Progenitor cell of endocrine pancreas (in vitro differentiated cells): ENCODE results near the gene HLCS. TPM values are rescaled to one million over a fixed set of nuclear protein-coding genes. Genes with fewer than 3 reads are reported as not detected.

Source experiments
- DNase-seq: peaks from one replicate; pipeline ENCODE4 v3.0.0; 2021; ENCODE audit warnings: low spot score; ENCODE audit not compliant: unreplicated experiment
- H3K27ac Mint-ChIP-seq: 2 replicates; pipeline ENCODE4 v1.8.0; 2021; ENCODE audit warnings: mild to moderate bottlenecking, moderate library complexity, mixed read lengths
- H3K27me3 Mint-ChIP-seq: 2 replicates; pipeline ENCODE4 v1.8.0; 2021; ENCODE audit warnings: mixed read lengths
- H3K36me3 Mint-ChIP-seq: 2 replicates; pipeline ENCODE4 v1.8.0; 2022; ENCODE audit warnings: mixed read lengths; ENCODE audit not compliant: insufficient read depth
- H3K4me1 Mint-ChIP-seq: 2 replicates; pipeline ENCODE4 v1.8.0; 2021; ENCODE audit warnings: low read depth, mixed read lengths
- H3K4me3 Mint-ChIP-seq: 2 replicates; pipeline ENCODE4 v1.8.0; 2021; ENCODE audit warnings: low read depth, mild to moderate bottlenecking, moderate library complexity, mixed read lengths
- H3K9me3 Mint-ChIP-seq: 2 replicates; pipeline ENCODE4 v1.8.0; 2021; ENCODE audit warnings: low read depth, mixed read lengths
- total RNA-seq: library from RNA; stranded (reverse); gene quantifications from 2 replicates; pipeline ENCODE4 v1.2.1, GENCODE V29; 2021
- TF ChIP-seq, protein P1 (sequence below): fragments of 200-600 bp; sonication (generic); IDR thresholded peaks from one replicate; pipeline ENCODE4 v1.5.0; 2021; ENCODE audit warnings: antibody characterized with exemption, mild to moderate bottlenecking; ENCODE audit not compliant: unreplicated experiment

HLCS gene
- total RNA-seq, 1 donor from 2014 or later, result 34.3 TPM

DNA sequence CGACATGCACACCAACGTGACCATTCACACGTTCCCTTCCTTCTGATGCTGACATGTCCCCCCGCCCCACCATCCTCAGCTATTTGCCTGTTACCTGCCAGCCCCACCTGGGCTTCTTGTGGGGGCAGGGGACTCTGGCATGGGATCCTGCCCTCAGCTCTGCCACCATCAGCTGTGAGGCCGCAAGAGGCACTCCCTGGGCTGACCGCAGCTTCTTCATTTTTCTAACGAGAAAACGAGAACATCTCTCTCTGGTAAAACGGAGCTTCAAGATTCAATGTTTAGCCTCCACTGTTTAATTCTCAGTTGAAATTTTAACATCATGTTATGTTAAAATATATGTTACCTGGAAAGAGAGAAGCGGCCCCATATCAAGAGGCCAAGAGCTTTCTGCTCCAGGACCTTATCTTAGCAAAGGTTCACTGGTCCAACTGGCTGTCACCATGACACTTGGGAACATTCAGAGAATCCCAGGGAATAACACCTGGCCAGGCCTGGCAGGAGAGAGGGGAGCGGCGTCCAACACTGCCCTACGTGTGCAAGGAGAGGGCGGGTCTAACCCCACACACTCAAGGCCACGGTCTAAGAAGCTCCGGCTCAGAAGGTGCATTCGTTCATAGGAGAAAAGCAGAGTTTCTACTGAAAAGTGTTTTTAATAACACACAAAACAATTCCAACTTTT lies 51.3 kb downstream of the HLCS start:
- no peak overlapping the region for H3K27ac Mint-ChIP-seq

DNA sequence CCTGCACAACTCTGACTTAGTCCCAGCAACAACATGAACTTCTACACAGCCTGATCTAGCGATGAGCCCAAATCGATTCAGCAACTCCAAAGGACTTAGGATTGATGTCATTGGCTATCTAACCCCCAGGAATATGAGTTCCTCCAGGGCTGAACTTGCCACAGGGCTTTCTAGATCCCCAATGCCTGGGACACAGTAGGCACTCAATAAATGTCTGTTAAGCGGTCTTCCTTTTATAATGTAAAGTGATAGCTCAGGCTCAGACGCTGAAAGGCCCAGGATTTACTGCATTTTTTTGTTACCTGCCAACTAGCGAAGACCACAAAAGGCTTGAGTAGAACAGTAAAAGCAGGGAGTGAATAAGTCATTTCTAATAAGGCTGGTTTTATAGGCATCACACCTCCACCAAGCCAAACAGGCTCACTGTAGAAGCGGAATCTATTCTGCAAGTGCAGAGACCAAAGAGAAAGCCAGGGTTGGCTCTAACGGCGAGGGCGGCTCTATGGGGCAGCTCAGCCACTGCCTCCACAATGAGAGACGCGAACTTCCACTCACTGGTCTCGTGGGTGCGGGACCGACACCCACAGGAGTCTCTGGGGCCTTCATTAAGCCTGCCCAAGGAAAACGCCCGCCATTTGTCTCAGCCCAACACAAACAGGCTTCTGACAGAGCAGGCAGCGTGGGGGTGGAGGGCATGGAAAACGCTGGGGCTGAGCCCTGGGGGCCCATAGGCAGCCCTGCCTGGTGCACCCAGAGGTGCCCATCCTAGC lies 52.0 kb downstream of the HLCS start:
- H3K27me3 Mint-ChIP-seq, result no peaks in the 10 kb centered on the region
- peaks cover 2% of the 10 kb centered on the region for H3K36me3 Mint-ChIP-seq
- H3K4me3 Mint-ChIP-seq, result no peak overlapping the region
- H3K4me1 Mint-ChIP-seq, result peaks cover 27% of the 10 kb centered on the region
- TF ChIP-seq, protein P1, sequence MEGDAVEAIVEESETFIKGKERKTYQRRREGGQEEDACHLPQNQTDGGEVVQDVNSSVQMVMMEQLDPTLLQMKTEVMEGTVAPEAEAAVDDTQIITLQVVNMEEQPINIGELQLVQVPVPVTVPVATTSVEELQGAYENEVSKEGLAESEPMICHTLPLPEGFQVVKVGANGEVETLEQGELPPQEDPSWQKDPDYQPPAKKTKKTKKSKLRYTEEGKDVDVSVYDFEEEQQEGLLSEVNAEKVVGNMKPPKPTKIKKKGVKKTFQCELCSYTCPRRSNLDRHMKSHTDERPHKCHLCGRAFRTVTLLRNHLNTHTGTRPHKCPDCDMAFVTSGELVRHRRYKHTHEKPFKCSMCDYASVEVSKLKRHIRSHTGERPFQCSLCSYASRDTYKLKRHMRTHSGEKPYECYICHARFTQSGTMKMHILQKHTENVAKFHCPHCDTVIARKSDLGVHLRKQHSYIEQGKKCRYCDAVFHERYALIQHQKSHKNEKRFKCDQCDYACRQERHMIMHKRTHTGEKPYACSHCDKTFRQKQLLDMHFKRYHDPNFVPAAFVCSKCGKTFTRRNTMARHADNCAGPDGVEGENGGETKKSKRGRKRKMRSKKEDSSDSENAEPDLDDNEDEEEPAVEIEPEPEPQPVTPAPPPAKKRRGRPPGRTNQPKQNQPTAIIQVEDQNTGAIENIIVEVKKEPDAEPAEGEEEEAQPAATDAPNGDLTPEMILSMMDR, result no peak
- no peak overlapping the region for H3K27ac Mint-ChIP-seq
- no peak for DNase-seq
- no peaks in the 10 kb centered on the region for H3K9me3 Mint-ChIP-seq

More for the DNA sequence above, 51.3 kb downstream of the HLCS start:
- H3K4me3 Mint-ChIP-seq, result no peak overlapping the region
- peaks cover 25% of the 10 kb centered on the region for H3K4me1 Mint-ChIP-seq
- H3K9me3 Mint-ChIP-seq, result no peaks in the 10 kb centered on the region
- no peak for DNase-seq
- H3K27me3 Mint-ChIP-seq, result no peaks in the 10 kb centered on the region
- TF ChIP-seq, protein P1, result no peak
- no peaks in the 10 kb centered on the region for H3K36me3 Mint-ChIP-seq

DNA sequence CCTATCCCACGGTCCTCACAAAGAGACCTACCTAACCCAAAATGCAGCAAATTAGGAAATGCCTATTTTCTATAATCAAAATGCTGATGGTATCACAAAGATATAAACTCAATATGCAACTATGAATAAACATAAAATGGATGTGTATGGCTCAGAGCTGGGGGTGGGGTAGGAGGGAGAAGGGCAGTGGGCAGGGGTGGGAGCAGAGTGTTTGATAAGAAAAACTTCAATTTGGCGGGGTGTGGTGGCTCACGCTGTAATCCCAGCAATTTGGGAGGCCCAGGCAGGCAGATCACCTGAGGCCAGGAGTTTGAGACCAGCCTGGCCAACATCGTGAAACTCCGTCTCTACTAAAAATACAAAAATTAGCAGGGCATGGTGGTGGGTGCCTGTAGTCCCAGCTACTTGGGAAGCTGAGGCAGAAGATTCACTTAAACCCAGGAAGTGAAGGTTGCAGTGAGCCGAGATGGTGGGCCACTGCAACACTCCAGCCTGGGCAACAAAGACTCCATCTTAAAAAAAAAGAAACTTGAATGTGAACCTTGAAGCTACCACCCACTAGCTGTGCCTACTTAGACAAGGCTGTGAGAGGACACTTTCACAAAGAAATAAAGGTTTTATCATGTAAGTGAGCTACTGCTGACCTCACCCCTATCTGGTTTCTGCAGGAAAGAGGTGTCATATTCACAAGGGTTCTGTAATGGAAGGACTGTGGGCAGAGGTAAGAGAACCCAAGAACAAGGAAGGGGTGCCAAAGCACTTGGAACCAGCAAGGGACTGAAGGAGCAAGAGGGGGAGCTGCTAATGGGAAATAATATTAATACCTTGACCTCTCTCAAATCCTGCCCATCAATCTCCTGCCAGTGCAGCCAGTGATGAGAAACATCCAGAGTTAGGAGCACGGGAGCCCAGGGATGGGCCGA lies 53.0 kb downstream of the HLCS start:
- Mint-ChIP-seq H3K27ac (no peak overlapping the region), H3K27me3 (no peaks in the 10 kb centered on the region), H3K9me3 (no peaks in the 10 kb centered on the region), H3K36me3 (peaks cover 2% of the 10 kb centered on the region), H3K4me1 (peaks cover 19% of the 10 kb centered on the region), H3K4me3 (no peak overlapping the region)
- TF ChIP-seq, protein P1, result no peak
- no peak for DNase-seq

DNA sequence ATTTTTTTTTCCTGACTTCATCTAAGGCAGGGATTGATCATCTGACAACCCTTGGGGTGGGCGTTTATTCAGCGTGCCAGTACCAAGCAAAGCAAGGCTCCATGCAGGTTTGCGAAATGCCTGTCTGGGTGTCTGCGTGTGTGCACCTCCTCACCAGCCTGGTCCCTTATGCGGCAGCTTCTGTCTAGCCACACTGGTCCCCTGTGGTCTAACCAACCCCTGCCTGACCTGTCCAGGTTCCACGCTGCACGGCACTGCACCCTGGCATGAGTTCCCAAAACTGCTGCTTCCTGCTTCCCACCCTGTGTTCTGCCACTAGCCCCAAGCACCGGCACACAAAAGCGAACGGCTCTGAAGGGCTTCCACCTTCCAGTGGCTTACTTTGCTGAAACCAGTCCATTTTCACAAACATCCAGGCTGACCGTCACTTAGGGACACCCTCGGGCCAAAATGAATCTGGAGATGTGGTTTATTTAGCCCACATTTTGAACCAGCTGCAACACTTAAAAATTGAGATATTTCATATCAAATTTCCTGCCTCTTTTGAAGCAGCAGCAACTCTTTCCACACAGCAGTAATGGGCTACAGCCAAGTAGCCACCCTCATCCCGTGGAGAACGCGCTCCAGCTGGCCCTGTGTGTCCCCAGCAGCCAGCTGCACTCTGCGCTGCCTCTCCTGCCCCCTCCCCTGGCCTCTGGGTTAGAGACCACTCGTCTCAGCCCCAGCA lies 55.7 kb downstream of the HLCS start:
- H3K36me3 Mint-ChIP-seq, result peaks cover 2% of the 10 kb centered on the region
- DNase-seq, result no peak

More for the DNA sequence above, 55.7 kb downstream of the HLCS start:
- H3K9me3 Mint-ChIP-seq, result no peaks in the 10 kb centered on the region
- H3K4me1 Mint-ChIP-seq, result peaks cover 4% of the 10 kb centered on the region
- TF ChIP-seq, protein P1, result no peak
- no peak overlapping the region for H3K27ac Mint-ChIP-seq
- H3K4me3 Mint-ChIP-seq, result no peak overlapping the region
- H3K27me3 Mint-ChIP-seq, result no peaks in the 10 kb centered on the region
